ENCODE measurements around the gene POMT1. TPM values are rescaled to one million over a fixed set of nuclear protein-coding genes. Genes with fewer than 3 reads are reported as not detected.
"Not testable (repeated sequence)": the region's sequence is repeated elsewhere in the genome, so short reads cannot be mapped to it uniquely, and the experiment has no call there.

Gene POMT1
- total RNA-seq, 1 donor from 2014 or later = 43.9 TPM

GRCh38 chr9:131499254-131499767 lies 3.4 kb upstream of the POMT1 start:
- no peak for DNase-seq (ENCODE audit: low spot score)

GRCh38 chr9:131500377-131500776 lies 2.3 kb upstream of the POMT1 start:
- no peak for DNase-seq (ENCODE audit: low spot score)

- DNase-seq (ENCODE audit: low spot score) = no peak
Observed at GRCh38 chr9:131500939-131501541, 1.7 kb upstream of the POMT1 start.

GRCh38 chr9:131503626-131504465 lies 1.1 kb downstream of the POMT1 start:
- DNase-seq (ENCODE audit: low spot score) = no peak

- DNase-seq (ENCODE audit: low spot score) = no peak
Observed at GRCh38 chr9:131505012-131505411, 2.3 kb downstream of the POMT1 start.

GRCh38 chr9:131511416-131511815 lies 8.7 kb downstream of the POMT1 start:
- DNase-seq (ENCODE audit: low spot score) = no peak

GRCh38 chr9:131511880-131512279 lies 9.2 kb downstream of the POMT1 start:
- DNase-seq (ENCODE audit: low spot score) = no peak

- no peak for DNase-seq (ENCODE audit: low spot score)
Observed at GRCh38 chr9:131513177-131513576, 10.5 kb downstream of the POMT1 start.

- DNase-seq (ENCODE audit: low spot score) = not testable (repeated sequence)
Observed at GRCh38 chr9:131515559-131516031, 12.9 kb downstream of the POMT1 start.

- DNase-seq (ENCODE audit: low spot score) = no peak
Observed at GRCh38 chr9:131516100-131516499, 13.4 kb downstream of the POMT1 start.

GRCh38 chr9:131516930-131517329 lies 14.2 kb downstream of the POMT1 start:
- no peak for DNase-seq (ENCODE audit: low spot score)

- DNase-seq (ENCODE audit: low spot score) = peak; percentile 36
Observed at GRCh38 chr9:131517761-131518190, 15.1 kb downstream of the POMT1 start.

- no peak for DNase-seq (ENCODE audit: low spot score)
Observed at GRCh38 chr9:131518553-131518952, 15.8 kb downstream of the POMT1 start.

- no peak for DNase-seq (ENCODE audit: low spot score)
Observed at GRCh38 chr9:131520503-131520902, 17.8 kb downstream of the POMT1 start.

- no peak for DNase-seq (ENCODE audit: low spot score)
Observed at GRCh38 chr9:131521203-131521602, 18.5 kb downstream of the POMT1 start.

GRCh38 chr9:131521822-131522221 lies 19.1 kb downstream of the POMT1 start:
- no peak for DNase-seq (ENCODE audit: low spot score)

GRCh38 chr9:131522257-131523085 lies 19.8 kb downstream of the POMT1 start:
- no peak for DNase-seq (ENCODE audit: low spot score)

- DNase-seq (ENCODE audit: low spot score) = no peak
Observed at GRCh38 chr9:131523086-131523388, 20.3 kb downstream of the POMT1 start.

- DNase-seq (ENCODE audit: low spot score) = no peak
Observed at GRCh38 chr9:131523451-131524435, 21.0 kb downstream of the POMT1 start.

GRCh38 chr9:131524665-131525315 lies 22.1 kb downstream of the POMT1 start:
- no peak for DNase-seq (ENCODE audit: low spot score)

Data from mucosa of gallbladder (tissue), 1 donor.